NCI-H2029 (cell line): Measurements from ENCODE around the gene INHA.

Source experiments
- DNase-seq: peaks from one replicate; lab custom pipeline; 2025; lab: John Stamatoyannopoulos, UW

Gene INHA

DNA sequence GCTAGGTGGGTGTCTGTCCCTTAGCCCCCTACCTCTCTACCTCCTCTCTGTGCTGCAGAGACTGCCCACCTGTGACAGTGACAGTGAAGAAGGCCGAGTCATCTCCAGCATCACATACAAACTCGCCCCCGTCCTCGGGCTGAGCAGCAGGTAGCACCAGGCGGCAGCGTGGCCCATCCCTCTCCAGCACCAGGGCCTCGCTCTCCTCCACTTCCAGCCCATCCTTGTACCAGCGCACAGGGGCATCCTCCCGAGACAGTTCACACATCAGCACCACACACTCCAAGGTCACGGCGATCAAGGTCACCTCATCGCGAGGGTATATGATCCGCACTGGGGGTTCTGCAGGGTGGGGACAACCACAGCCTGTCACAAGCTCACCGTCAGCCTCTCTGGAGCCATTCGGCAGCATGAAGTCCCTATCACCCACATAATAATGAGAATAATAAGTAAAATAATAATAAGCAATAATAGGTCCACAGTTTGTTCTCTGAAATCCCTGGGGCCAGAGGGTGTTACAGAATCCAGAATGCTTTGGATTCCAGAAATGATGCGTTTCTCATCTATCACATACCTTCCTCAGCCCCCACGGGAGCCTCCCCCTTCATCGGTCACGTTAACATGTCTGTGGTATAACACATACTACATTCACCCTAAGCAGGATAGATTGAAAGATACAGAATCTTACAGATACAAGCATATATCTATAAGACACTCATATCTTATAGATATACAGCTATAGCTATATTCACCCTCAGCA is 12.8 kb upstream of the INHA start:
- no peak for DNase-seq

DNA sequence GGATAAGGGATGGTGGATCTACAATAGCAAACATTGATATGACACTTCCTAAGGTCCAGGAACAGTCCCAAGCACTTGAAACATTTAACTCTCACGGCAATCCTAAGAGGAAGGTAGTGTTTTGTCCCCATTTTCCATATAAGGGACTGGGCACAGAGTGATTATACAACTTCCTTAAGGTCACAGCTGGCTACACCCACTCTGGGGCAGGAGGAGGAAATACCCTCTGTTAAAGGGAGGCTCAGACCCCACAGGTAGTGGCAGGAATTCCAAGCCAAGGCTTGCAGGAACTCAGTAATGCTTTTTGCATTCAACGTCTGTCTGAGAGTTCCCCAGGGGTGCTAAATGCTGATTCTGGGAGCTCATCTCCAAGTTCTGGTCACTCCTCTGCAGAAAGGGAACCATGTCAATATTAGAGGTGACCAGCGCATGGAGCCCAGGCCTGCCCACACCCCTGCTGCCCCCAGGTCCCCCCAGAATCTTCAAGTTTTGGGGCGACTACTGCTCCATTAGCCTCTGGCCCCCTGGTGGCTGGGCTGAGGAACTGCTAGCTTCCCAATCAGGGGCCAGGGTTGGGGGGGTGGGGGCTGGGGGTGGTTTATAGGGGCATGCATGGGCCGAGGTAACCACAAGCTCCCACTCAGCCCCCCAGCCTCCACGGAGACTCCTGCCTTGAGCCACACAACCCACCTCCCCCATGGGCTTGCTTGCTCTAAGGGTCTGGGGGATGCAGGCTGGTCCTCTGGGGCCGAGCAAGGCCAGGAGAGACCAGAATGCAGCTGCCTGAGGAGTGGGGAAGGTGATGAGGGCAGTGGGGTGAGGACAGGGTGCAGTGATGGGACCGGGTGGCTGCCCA is 11.8 kb upstream of the INHA start:
- DNase-seq, result no peak

DNA sequence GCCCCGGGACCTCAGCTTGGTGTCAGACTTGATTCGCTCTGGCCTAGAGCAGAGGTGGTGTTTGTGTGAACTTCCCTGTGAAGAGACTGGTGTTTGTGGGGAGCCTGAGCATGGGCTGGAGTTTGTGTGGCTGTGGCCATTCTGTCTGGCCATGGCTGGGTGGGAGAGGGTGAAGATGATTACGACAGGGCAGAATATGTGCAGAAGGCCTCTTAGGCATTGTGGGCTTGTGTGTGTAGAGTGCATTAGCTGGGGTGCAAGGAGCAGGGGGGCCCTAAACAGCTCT is 11.3 kb upstream of the INHA start:
- no peak for DNase-seq

DNA sequence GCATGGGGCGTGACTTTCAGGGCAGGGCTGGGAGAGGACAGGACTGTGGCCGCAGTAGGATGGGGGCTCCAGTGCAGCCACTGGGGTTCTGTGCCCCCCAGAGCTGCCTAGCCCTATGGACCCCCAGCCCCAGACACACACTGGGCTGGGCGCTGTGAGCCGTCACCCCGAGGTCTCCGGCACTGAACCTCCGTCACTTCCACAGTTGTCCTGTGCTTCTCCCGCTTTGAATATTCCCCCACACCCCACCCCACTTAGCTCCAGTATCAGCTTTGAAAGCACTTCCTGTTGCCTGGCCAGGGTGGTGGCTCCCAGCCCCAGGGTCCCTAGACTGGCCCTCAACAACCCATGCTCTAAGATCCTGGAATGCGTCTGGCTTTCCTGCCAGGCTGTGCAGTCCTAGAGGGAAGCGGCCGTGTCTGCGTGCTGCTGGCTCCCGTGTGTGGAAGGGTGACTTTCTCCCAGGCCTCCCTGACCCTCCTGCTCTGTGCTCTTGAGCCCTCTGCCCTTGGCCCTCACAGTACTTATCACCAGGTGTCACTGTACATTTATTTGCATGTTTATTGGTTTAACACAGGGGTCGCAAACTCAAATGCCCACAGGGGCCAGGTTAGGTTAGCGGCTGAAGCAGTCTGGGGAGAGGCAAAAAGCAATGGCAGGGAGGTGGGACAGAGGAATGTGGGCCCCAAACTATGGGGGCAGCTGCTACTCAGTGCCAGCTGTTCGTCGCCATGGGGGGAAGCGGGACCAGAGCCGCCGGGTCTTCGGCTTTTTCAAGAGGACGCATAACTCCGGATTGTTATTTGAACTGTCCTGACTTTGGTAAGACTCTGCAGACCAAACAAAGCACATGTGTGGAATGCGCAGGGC is 10.7 kb upstream of the INHA start:
- no peak for DNase-seq

DNA sequence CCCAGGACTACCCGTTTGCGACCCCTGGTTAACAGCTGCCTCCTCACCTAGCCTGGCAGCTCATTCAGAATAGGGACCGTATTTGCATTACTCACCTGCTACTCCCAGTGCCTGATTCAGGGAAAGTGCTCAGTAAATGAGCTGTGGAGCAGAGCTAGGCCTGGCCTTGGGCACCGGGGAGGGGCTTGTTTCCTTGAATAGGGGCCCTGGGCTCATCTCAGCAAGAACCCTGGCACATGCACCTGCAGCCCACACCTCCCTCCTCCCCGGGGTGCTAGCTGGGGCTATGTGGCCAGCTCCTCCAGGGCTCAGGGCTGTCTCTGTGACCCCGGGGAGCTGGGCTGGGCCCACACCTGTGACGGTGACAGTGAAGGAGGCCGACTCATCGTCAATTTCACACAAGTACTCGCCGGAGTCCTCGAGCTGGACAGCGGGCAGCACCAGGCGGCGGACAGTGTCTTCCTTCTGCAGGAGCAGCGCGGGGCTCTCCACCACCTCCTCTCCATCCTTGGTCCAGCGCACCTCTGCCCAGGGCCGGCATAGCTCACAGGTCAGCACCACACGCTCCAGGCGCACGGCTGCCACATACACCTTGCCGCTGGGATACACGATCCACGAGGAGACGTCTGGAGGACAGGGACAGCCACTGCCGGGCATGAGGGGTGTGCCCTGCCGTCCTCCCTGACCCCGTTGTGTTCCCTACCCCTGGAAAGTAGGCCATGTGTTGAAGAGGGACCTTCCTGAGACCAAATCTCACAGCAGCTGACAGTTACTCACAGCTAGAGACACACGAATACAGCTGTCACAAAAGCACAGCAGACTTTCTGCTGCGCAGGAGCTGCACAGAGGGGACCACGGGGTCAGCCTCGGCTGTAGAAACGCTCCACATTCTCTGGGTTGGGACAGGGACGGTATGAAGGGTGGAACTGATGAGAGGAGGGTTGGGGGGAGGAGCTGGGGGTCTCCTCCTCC is 9.8 kb upstream of the INHA start:
- DNase-seq, result no peak

DNA sequence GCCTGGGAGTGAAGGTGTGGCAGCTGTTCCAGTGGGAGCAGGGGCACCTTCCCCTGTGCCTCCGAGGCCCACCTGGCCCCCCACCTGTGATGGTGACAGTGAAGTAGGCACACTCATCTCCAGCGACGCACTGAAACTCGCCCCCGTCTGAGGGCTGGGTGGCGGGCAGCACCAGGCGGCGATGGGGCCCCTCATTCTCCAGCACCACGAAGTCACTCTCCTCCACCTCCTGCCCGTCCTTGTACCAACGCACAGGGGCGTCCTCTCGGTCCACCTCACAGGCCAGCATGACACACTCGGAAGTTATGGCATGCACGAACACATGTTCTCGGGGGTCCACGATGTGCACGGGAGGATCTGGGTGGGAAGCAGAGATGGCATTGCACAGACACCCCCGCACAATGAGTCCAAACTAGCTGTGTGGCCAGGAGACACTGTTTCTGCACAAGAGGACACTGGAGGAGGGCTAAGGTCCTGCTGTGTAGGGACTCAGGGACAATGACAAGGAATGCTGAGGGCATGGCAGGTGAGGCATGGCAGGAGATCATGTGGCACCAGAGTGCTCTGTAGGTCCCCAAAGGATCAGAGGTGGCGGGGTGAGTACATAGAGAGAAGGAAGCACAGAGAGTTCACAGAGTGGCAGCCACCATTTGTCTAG is 8.7 kb upstream of the INHA start:
- DNase-seq, result no peak

DNA sequence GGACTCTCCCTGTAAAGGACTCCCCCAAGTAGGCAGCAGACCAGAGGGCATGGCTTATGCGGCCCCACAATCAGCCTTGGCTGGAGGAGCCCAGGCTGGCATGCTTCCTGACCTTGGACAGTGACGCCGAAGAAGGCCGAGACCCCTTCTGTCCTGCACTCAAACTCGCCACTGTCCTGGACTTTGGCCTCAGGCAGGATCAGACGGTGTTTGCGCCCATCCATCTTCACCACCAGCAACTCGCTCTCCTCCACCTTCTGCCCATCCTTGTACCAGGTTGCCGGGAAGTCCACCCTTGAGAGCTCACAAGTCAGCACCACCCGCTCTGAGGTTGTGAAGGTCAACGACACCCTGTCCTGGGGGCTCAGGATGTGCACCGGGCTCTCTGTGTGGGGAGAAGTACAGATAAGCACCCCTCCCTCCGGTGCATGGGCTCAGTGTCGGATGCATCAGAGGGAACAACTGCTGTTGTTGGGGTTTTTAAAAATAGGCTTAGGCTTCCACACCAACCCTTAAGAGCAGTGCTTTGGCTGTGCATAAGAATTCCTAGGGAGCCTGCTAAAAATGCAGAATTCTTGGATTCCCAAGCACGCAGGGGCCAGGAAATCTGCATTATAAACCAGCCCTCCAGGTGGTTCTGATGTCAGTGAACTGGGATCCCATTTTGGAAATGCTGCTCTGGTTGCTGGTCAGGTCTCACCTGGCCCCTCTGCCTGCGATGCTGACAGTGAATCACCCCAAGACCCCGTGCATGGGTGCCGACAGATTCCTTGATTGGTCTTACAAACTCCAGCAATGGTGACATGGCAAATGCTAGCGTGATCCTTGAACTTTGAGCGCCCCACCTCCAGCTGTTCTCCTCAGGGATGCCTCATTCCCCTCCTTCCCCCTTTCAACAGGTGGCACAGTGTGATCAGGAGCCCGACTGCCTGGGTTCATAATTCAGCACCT is 6.7 kb upstream of the INHA start:
- no peak for DNase-seq

DNA sequence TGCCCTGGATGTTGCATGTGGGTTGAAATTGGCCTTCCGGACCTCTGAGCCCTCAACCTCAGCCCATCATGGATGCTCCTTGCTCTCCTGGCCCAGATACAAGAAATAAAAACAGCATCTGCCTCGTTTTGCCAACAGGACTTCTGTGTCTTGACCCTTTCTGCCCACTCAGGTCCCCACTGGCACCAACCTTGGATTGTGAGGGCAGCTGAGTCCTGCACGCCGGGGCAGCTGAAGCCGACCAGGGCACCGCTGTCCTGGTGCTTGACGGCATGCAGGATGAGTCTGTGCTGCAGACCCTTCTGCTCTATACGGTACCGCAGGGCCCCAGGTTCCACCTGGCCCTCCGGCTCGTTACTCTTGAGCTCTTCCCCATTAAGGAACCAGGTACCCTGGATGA is 5.5 kb upstream of the INHA start:
- DNase-seq, result no peak

DNA sequence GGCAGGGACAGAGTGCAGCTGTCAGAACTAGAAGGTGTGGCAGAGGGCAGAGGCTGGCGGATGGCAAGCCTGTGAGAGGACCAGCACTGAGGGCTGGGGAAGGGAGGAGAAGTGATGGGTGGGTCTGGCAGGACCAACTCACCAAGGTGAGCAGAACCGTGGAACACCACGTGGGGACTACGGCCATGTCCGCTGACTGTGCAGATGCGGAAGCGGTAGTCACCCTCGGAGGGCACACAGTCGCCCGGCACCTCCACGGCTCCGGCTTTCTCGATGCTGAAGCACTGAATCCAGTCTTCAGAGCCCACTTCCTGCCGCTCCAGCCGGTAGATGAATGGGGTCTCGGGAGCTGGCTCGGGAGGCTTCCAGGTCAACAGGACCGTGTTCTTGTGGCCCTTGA is 5.0 kb upstream of the INHA start:
- DNase-seq, result no peak

DNA sequence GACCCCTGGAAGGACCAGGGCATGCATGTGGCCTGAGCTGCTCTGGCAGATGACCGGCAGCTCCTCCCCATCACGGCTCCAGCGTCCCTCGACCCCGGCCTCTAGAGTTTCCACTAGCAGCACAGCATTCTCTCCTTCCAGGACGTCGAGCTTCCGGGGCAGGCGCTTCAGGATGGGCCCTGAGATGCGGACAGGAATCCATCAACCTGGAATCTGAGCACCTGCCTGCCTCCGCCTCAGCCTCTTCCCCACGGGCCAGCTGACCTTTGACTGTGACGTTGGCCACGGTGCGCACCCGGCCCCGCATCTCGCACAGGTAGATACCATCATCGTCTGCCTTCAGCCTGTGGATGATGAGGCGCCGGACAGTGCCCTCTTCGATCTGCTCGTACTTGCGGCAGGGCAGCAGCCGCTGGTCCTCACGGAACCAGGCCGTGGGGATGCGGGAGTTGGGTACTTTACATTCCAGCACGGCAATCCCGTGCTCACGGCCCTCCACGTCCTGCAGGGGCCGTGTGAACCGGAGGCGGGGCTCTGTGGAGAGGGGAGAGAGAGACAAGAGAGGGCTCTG is 4.2 kb upstream of the INHA start:
- DNase-seq, result no peak

DNA sequence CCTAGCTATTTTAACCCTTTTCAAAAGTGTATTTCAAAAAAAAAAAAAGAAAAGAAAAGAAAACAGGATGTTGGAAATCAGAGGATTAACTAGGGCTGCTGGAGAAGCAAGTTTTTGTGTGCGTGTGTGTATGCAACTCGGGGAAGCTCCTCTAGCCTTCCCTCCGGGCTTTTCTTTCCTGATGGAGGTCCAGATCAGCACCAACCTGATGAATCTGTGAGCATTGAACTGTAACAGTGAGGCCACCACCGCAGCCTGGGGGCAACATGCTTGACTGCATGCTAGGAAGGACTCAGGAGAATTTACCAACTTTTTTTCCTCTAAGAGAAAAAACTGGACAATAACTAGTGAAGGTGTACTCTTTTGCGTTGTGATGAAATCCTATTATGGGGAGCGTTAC is 3.1 kb upstream of the INHA start:
- DNase-seq, result no peak

DNA sequence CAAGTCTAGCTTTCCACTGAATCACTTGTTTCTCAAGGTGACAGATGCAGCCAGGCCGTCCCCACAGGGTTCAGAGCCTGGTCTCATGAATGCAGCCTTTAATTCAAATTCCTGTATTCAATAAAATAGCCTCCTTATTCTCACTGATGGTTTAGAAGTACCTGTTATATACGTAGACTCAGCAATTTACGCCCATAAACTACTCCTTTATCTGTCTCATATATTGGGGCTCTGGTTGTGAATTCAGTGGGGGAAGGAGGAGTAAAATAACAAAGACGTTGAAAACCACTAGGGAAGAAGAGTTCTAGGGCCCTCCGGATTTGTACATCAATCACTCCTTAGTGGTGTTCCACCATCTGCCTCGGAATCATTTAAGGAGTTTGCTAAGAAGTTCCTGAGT is 2.5 kb upstream of the INHA start:
- no peak for DNase-seq

DNA sequence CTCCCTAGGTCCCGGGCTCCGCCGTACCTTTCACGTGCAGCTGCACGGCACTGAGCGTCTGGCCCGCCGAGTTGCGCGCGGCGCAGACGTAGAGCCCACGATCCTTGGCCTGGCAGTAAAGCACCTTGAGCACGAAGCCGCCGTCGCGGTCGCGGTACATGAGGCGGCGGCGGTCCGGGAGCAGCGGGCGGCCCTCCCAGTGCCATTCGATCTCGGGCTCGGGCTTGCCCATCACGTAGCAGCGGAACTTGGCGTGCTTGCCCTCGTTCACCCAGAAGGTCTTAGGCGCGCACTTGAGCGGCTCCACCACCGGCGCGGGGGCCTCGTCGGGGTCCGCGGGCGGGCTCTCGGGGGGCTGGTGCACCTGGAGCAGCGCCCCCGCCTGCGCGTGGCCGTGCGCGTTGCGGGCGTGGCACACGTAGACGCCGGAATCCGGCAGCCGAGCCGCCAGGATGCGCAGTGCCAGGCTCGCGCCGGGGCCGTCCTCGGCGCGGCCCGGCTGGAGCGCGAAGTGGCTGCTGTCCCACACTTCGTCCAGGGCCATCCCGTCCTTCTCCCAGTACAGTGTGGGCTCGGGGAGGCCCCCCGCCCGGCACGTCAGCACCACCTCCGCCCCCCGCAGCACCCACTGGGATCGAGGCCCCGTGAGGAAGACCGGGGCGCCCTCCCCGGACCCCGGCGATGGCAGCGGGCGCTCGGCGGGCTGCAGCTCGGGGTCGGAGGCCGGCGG is 1.8 kb upstream of the INHA start:
- no peak for DNase-seq

DNA sequence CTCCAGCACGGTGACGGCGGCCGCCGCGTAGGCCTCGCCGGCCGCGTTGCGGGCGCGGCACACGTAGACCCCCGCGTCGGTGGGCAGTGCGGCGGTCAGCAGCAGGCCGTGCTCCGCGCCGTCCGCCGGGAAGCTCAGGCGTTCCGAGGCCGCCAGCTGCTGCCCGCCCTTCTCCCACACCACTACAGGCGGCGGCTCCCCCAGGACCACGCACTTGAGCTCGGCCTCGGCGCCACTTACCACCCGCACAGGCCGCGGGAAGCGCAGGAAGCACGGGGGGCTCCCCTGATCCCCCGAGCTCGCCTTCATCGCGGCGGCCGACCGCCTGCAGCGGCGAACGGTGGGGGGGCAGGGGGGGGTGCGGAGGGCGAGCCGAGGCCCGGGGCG is 1.2 kb upstream of the INHA start:
- no peak for DNase-seq

DNA sequence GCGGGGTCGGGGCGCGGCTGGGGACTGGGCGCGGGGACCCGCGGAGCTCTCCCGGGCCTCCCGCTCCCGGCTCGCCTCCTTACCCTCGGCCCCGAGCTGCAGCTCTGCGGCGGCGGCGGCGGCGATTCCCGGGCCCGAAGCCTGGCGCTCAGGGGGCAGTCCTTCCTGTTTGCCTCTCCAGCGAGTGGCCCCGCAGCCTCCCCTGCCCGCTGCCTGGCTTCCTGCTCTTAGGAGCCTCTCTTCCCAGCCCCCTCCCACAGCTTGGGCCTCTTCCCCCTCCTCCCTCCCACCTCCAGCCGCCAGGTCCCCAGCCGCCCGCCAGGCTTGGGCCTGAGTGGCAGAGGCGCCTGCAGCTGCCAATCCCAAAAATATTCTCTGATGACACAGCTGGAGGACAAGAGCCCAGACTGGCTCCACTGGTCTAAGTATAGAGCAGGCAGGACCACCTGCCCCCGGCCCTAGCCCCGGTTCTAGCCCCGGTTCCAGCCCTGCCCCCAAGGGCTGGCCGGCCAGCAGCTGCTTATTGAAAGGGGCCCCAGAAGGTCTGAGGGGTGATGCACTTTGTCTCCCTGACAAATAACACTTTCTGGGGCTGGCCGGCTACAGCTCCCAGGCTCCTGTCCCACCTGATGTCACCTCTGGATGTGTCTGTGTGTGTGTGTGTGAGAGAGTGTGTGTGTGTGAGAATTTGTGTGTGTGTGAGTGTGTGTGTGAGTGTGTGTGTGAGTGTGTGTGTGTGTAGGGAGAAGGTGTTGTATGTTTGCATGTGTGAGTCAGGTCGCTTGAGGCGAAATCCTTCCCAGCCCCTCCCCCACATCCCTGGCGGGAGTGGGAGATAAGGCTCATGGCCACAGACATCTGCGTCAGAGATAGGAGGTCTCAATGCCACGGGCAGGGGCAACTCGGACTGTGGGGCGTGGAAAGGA is 536 bp upstream of the INHA start, which contains the start of gene OBSL1:
Gene OBSL1 (minus strand): TSS at position 229 of the 926 bp plus-strand sequence. CDS start 307 bp downstream, outside the sequence.
- DNase-seq, result peak; percentile 59

DNA sequence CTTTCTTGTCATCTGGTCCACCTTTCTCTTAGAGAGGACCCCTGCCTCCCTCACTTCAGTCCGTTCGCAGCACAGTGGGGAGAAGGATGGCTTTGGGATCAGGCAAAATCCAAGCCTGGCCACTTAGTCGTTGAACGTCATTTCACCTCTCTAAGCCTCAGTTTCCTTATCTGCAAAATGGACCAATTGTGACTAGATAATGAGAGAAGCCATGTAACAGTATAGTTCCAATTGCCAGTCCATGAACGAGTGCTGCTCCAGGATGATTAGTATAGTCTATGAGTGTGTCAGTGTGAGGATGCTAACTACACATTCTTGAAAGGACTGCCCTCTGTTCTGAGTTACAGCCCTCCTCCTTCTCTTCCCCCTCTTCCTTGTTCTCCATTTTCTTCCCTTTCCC is 1.1 kb downstream of the INHA start:
- DNase-seq, result no peak

DNA sequence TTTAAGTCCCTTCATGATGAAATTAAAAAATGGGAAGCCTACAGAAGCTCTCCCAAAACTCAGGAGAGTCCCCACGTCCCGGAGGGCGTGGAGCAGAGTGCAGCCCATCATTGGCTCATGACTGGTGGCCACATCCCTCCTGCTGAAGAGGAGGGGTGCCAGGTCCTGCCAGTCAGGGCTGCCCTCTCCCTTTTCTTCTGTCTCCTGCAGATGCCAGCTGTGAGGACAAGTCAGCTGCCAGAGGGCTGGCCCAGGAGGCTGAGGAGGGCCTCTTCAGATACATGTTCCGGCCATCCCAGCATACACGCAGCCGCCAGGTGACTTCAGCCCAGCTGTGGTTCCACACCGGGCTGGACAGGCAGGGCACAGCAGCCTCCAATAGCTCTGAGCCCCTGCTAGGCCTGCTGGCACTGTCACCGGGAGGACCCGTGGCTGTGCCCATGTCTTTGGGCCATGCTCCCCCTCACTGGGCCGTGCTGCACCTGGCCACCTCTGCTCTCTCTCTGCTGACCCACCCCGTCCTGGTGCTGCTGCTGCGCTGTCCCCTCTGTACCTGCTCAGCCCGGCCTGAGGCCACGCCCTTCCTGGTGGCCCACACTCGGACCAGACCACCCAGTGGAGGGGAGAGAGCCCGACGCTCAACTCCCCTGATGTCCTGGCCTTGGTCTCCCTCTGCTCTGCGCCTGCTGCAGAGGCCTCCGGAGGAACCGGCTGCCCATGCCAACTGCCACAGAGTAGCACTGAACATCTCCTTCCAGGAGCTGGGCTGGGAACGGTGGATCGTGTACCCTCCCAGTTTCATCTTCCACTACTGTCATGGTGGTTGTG is 2.6 kb downstream of the INHA start:
- peak; percentile 34 for DNase-seq
